Mucosa of rectum (tissue), 2 donors: ENCODE data around the gene UBE3C.
A peak's percentile ranks its signal among the peaks of the same experiment; 100 is the strongest.
"Not testable (repeated sequence)": the region's sequence is repeated elsewhere in the genome, so short reads cannot be mapped to it uniquely, and the experiment has no call there.

Source experiments
- H3K27ac ChIP-seq, 2 donors: one replicate each; pipeline ENCODE4 v1.7.0; 2013; ENCODE audit warnings: inconsistent platforms in 2 of 2, low read depth in 2 of 2, low read length in 2 of 2
- H3K27me3 ChIP-seq, 2 donors: one replicate each; pipeline ENCODE4 v1.7.0; 2013; ENCODE audit warnings: low read length in 2 of 2; ENCODE audit not compliant: control insufficient read depth in 2 of 2, insufficient read depth in 2 of 2
- H3K36me3 ChIP-seq, 2 donors: one replicate each; pipeline ENCODE4 v1.7.0; 2013; ENCODE audit warnings: low read length in 2 of 2; ENCODE audit not compliant: control insufficient read depth in 2 of 2, insufficient read depth in 2 of 2
- H3K4me1 ChIP-seq, 2 donors: one replicate each; pipeline ENCODE4 v1.7.0; 2013; ENCODE audit warnings: low read length in 2 of 2, mild to moderate bottlenecking in 1 of 2; ENCODE audit not compliant: control insufficient read depth in 2 of 2, insufficient read depth in 2 of 2
- H3K4me3 ChIP-seq, 2 donors: one replicate each; pipeline ENCODE4 v1.7.0; 2013; ENCODE audit warnings: low read length in 2 of 2
- H3K9ac ChIP-seq, 2 donors: one replicate each; pipeline ENCODE4 v1.7.0; 2013; ENCODE audit warnings: low read length in 2 of 2, low read depth in 1 of 2, mild to moderate bottlenecking in 1 of 2
- H3K9me3 ChIP-seq, 2 donors: one replicate each; pipeline ENCODE4 v1.7.0; 2013; ENCODE audit warnings: low read length in 2 of 2; ENCODE audit not compliant: control insufficient read depth in 2 of 2
- donor health status: healthy.
- donor health status: Normal muscosa, but diverticular disease.

UBE3C gene

GRCh38 chr7:157138424-157139110 lies at the start of gene UBE3C:
Gene UBE3C, plus strand, starts transcription at chr7:157138926. Its CDS starts 347 bp downstream, at chr7:157139273.
- H3K36me3 ChIP-seq: peaks cover 9 to 14% of the 10 kb centered on the region in 2 donors
- no peaks in the 10 kb centered on the region for H3K27me3 ChIP-seq
- H3K4me1 ChIP-seq: peaks cover 16 to 18% of the 10 kb centered on the region in 2 donors
- peak within 1 kb of the TSS; percentile 66 to 79 for H3K9ac ChIP-seq
- no peaks in the 10 kb centered on the region for H3K9me3 ChIP-seq
- H3K27ac ChIP-seq: peak within 1 kb of the TSS; percentile 94 to 96
- H3K4me3 ChIP-seq: peak within 1 kb of the TSS; percentile 69 to 85

DNA sequence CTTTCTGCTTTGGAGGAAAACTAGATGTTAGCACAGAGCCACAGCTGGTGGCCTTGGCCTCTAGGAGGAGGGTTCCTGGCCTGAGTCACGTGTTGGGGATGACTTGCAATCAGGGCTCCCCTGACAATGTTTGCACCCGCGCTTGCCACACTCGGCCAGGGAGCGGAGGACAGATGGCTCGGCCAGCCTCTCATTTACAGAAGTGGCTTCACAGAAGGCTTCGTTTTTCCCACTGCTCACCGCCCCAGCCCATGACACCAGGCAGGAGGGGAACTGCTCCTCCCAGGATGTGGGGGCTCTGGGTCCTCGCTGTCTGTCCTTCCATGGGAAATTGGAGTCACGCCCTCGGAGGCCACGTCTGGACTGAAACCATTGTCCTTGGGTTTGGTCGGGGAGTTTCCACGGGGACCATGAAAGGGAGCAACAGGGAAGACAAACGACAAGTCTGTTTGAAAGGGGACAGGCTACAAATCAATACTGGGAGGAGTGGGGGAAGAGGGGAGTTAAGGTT lies 49.6 kb upstream of the UBE3C start:
- Histone ChIP-seq H3K27ac (no peak overlapping the region), H3K9ac (no peak overlapping the region), H3K27me3 (no peaks in the 10 kb centered on the region), H3K9me3 (peaks cover 0 to 8% of the 10 kb centered on the region in 2 donors), H3K36me3 (no peaks in the 10 kb centered on the region), H3K4me1 (no peaks in the 10 kb centered on the region), H3K4me3 (no peak overlapping the region)

GRCh38 chr7:157090485-157091165 lies 48.1 kb upstream of the UBE3C start:
- H3K4me1 ChIP-seq: no peaks in the 10 kb centered on the region
- no peak overlapping the region for H3K9ac ChIP-seq
- H3K36me3 ChIP-seq: no peaks in the 10 kb centered on the region
- H3K27me3 ChIP-seq: no peaks in the 10 kb centered on the region
- H3K9me3 ChIP-seq: peaks cover 0 to 3% of the 10 kb centered on the region in 2 donors
- H3K4me3 ChIP-seq: no peak overlapping the region
- H3K27ac ChIP-seq: no peak overlapping the region

- Histone ChIP-seq H3K9me3 (peaks cover 0 to 3% of the 10 kb centered on the region in 2 donors), H3K27me3 (no peaks in the 10 kb centered on the region), H3K4me1 (no peaks in the 10 kb centered on the region), H3K4me3 (no peak overlapping the region), H3K36me3 (no peaks in the 10 kb centered on the region), H3K27ac (no peak overlapping the region), H3K9ac (no peak overlapping the region)
These were observed 42.3 kb upstream of the UBE3C start for GRCh38 chr7:157096286-157097055.

GRCh38 chr7:157097056-157097329 lies 41.7 kb upstream of the UBE3C start:
- Histone ChIP-seq H3K4me1 (no peaks in the 10 kb centered on the region), H3K9me3 (peaks cover 0 to 3% of the 10 kb centered on the region in 2 donors), H3K27ac (no peak overlapping the region), H3K36me3 (no peaks in the 10 kb centered on the region), H3K27me3 (no peaks in the 10 kb centered on the region), H3K4me3 (no peak overlapping the region), H3K9ac (no peak overlapping the region)

- Histone ChIP-seq H3K27ac (no peak overlapping the region), H3K27me3 (no peaks in the 10 kb centered on the region), H3K9ac (no peak overlapping the region), H3K4me3 (no peak overlapping the region), H3K9me3 (peaks cover 0 to 3% of the 10 kb centered on the region in 2 donors), H3K4me1 (no peaks in the 10 kb centered on the region), H3K36me3 (no peaks in the 10 kb centered on the region)
These were observed 41.2 kb upstream of the UBE3C start for GRCh38 chr7:157097569-157097968.

- H3K9me3 ChIP-seq, H3K4me1 ChIP-seq, H3K27me3 ChIP-seq, H3K4me3 ChIP-seq, H3K27ac ChIP-seq, H3K36me3 ChIP-seq, H3K9ac ChIP-seq: not testable (repeated sequence)
These were observed 38.7 kb upstream of the UBE3C start for GRCh38 chr7:157100005-157100404.

- not testable (repeated sequence) for H3K27me3 ChIP-seq, H3K27ac ChIP-seq, H3K9me3 ChIP-seq, H3K4me1 ChIP-seq, H3K9ac ChIP-seq, H3K4me3 ChIP-seq, H3K36me3 ChIP-seq
These were observed 35.1 kb upstream of the UBE3C start for GRCh38 chr7:157103641-157104040.

DNA sequence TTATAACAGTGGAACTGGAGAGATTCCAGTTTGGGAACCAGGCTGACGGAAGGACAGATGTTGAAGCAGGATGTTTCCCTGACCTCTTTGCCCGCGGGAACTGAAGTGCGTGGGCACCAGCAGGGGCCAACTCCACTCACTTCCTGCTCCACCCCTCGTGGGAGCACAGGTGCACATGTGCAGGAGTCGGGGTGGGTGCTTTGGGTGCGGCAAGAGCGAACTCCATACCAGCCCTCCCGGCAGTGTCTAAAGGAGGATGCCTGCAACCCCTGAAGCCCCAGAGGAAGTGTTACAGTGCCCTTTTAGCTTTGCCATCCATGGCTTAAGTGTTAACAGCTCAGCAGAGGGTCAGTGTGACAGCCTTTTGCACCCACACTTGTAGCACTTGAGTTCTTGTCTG lies 27.4 kb upstream of the UBE3C start:
- Histone ChIP-seq H3K4me1 (no peaks in the 10 kb centered on the region), H3K27me3 (no peaks in the 10 kb centered on the region)

DNA sequence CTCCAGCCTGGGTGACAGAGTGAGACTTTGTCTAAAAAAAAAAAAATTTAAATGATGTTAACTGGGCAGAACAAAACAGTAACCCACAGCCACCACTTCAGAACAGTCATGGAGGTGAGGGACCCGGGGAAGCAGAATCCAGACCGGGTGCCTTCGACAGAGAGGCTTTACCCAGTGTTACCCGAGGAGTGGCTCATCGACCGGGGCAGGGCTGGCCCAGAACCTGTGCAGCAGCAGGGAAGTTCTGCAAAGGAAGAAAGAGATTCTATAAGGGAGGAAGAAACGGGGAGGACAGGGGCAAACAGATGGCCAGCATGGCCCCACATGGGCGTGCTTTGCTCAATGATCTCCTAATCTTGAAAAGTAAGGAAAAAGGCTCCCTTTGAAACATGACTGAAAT lies 26.0 kb upstream of the UBE3C start:
- H3K9ac ChIP-seq: no peak overlapping the region
- H3K27me3 ChIP-seq: no peaks in the 10 kb centered on the region
- no peaks in the 10 kb centered on the region for H3K4me1 ChIP-seq
- no peaks in the 10 kb centered on the region for H3K36me3 ChIP-seq
- no peak overlapping the region for H3K27ac ChIP-seq
- H3K9me3 ChIP-seq: peaks cover 0 to 3% of the 10 kb centered on the region in 2 donors
- H3K4me3 ChIP-seq: no peak overlapping the region

More for the DNA sequence above, 27.4 kb upstream of the UBE3C start:
- H3K27ac ChIP-seq: no peak overlapping the region
- no peak overlapping the region for H3K4me3 ChIP-seq
- no peak overlapping the region for H3K9ac ChIP-seq
- no peaks in the 10 kb centered on the region for H3K36me3 ChIP-seq
- H3K9me3 ChIP-seq: peaks cover 0 to 3% of the 10 kb centered on the region in 2 donors
